SK-N-SH (cell line): ENCODE results near the gene TFE3. TPM values are rescaled to one million over a fixed set of nuclear protein-coding genes. Genes with fewer than 3 reads are reported as not detected.

ENCODE experiments used
- CTCF ChIA-PET: fragments of 300-600, 350-600 bp; formaldehyde crosslinking; extraction: SDS; loops from one replicate; lab custom pipeline; 2021; lab: Yijun Ruan, JAX
- POLR2A ChIA-PET: fragments of 350-600 bp; sonication (Branson Sonifier 250); formaldehyde crosslinking; extraction: SDS; loops from one replicate; lab custom pipeline; 2020; ENCODE audit warnings: antibody characterized with exemption, inconsistent platforms; lab: Yijun Ruan, JAX
- DNase-seq: peaks from one replicate; pipeline ENCODE4 v3.0.0; 2012
- H2AFZ ChIP-seq: fragments of 200-600 bp; sonication (generic); 2 replicates; pipeline ENCODE4 v1.8.1; 2016; ENCODE audit warnings: antibody characterized with exemption, mild to moderate bottlenecking, low read depth
- H3F3A ChIP-seq: fragments of 200-600 bp; sonication (generic); replicated peaks from 2 replicates; pipeline ENCODE3; 2016; ENCODE audit warnings: antibody characterized with exemption, mild to moderate bottlenecking; ENCODE audit not compliant: insufficient read depth
- H3K27ac ChIP-seq, 2 experiments: fragments of 200-500 bp in 1 of 2; fragments of 200-600 bp in 1 of 2; sonication (Bioruptor generic) in 1 of 2; sonication (generic), shearing (Covaris generic) in 1 of 2; 2 replicates each; pipeline versions ENCODE4 v1.5.1 to v1.6.1; 2014 to 2016; ENCODE audit warnings: low read depth in 2 of 2, inconsistent platforms in 1 of 2, low read length in 1 of 2, mild to moderate bottlenecking in 1 of 2, mixed read lengths in 1 of 2
- H3K27me3 ChIP-seq: fragments of 200-600 bp; sonication (generic), shearing (Covaris generic); 2 replicates; pipeline ENCODE4 v1.6.1; 2016; ENCODE audit warnings: mixed run types; ENCODE audit not compliant: insufficient read depth
- H3K36me3 ChIP-seq, 2 experiments: fragments of 200-500 bp in 1 of 2; fragments of 200-600 bp in 1 of 2; sonication (Bioruptor generic) in 1 of 2; sonication (generic) in 1 of 2; replicated peaks in 1 of 2; 2 replicates each; pipeline versions ENCODE3 to v1.5.1; 2014 to 2016; ENCODE audit warnings: low read length in 1 of 2, mild to moderate bottlenecking in 1 of 2; ENCODE audit not compliant: insufficient read depth in 2 of 2, control insufficient read depth in 1 of 2
- H3K4me1 ChIP-seq, 2 experiments: fragments of 200-500 bp in 1 of 2; fragments of 200-600 bp in 1 of 2; sonication (Bioruptor generic) in 1 of 2; sonication (generic), shearing (Covaris generic) in 1 of 2; 2 replicates each; pipeline versions ENCODE4 v1.5.1 to v1.6.1; 2014 to 2016; ENCODE audit warnings: low read depth in 1 of 2, low read length in 1 of 2, mixed run types in 1 of 2; ENCODE audit not compliant: insufficient read depth in 2 of 2, control insufficient read depth in 1 of 2
- H3K4me2 ChIP-seq: fragments of 200-600 bp; sonication (generic), shearing (Covaris generic); 2 replicates; pipeline ENCODE4 v1.6.1; 2017; ENCODE audit warnings: mixed run types
- H3K4me3 ChIP-seq, 2 experiments: fragments of 200-500 bp in 1 of 2; fragments of 200-600 bp in 1 of 2; sonication (Bioruptor generic) in 1 of 2; sonication (generic), shearing (Covaris generic) in 1 of 2; 2 replicates each; pipeline versions ENCODE4 v1.5.1 to v1.8.1; 2014 to 2016; ENCODE audit warnings: low read depth in 2 of 2, inconsistent platforms in 1 of 2, low read length in 1 of 2, mild to moderate bottlenecking in 1 of 2, mixed read lengths in 1 of 2, moderate library complexity in 1 of 2
- H3K79me2 ChIP-seq: fragments of 200-600 bp; sonication (generic); 2 replicates; pipeline ENCODE4 v1.8.1; 2017; ENCODE audit warnings: mild to moderate bottlenecking; ENCODE audit not compliant: insufficient read depth
- H3K9ac ChIP-seq: fragments of 200-600 bp; sonication (generic); 2 replicates; pipeline ENCODE4 v1.6.1; 2017; ENCODE audit warnings: mixed run types
- H3K9me2 ChIP-seq: fragments of 200-600 bp; sonication (generic); 2 replicates; pipeline ENCODE4 v1.6.1; 2017; ENCODE audit warnings: mixed run types
- H3K9me3 ChIP-seq: fragments of 200-600 bp; sonication (generic); 2 replicates; pipeline ENCODE4 v1.6.1; 2017; ENCODE audit warnings: mixed run types, mild to moderate bottlenecking, moderate library complexity
- H4K20me1 ChIP-seq: fragments of 200-600 bp; sonication (generic); 2 replicates; pipeline ENCODE4 v1.6.1; 2017; ENCODE audit warnings: mild to moderate bottlenecking, mixed run types; ENCODE audit not compliant: insufficient read depth
- CHD2 ChIP-seq: fragments of 150-350 bp; IDR thresholded peaks from 2 replicates; pipeline ENCODE4 v1.6.1; 2018; ENCODE audit warnings: low read length; ENCODE audit not compliant: partially characterized antibody
- CTCF ChIP-seq: fragments of 200-600 bp; sonication (generic); IDR thresholded peaks from 2 replicates; pipeline ENCODE4 v1.6.1; 2017; ENCODE audit warnings: antibody characterized with exemption, mild to moderate bottlenecking, moderate library complexity
- ELF1 ChIP-seq: IDR thresholded peaks from 2 replicates; pipeline ENCODE4 v1.4.0; 2012
- FOSL2 ChIP-seq: IDR thresholded peaks from 2 replicates; pipeline ENCODE4 v1.4.0; 2012; ENCODE audit warnings: low read depth, mild to moderate bottlenecking, moderate library complexity, borderline replicate concordance
- FOXM1 ChIP-seq: IDR thresholded peaks from 2 replicates; pipeline ENCODE4 v1.4.0; 2012; ENCODE audit warnings: low read depth, mild to moderate bottlenecking
- GABPA ChIP-seq: IDR thresholded peaks from 2 replicates; pipeline ENCODE4 v1.4.0; 2012; ENCODE audit warnings: low read depth, mild to moderate bottlenecking
- MAX ChIP-seq: IDR thresholded peaks from 2 replicates; pipeline ENCODE4 v1.4.0; 2012; ENCODE audit warnings: low read depth
- MEF2A ChIP-seq: IDR thresholded peaks from 2 replicates; pipeline ENCODE4 v1.4.0; 2012; ENCODE audit warnings: low read depth, borderline replicate concordance
- NFIC ChIP-seq: IDR thresholded peaks from 2 replicates; pipeline ENCODE4 v1.4.0; 2012; ENCODE audit warnings: borderline replicate concordance
- RAD21 ChIP-seq: IDR thresholded peaks from 2 replicates; pipeline ENCODE4 v1.6.1; 2012; ENCODE audit warnings: mild to moderate bottlenecking, low read length
- REST ChIP-seq: IDR thresholded peaks from 2 replicates; pipeline ENCODE4 v1.6.1; 2012; ENCODE audit warnings: mild to moderate bottlenecking, low read depth, low read length, moderate library complexity
- RXRA ChIP-seq: IDR thresholded peaks from 2 replicates; pipeline ENCODE4 v1.4.0; 2012; ENCODE audit warnings: low read depth, mild to moderate bottlenecking, borderline replicate concordance
- SIN3A ChIP-seq: IDR thresholded peaks from 2 replicates; pipeline ENCODE4 v1.6.1; 2012; ENCODE audit warnings: low read depth, mild to moderate bottlenecking, low read length, moderate library complexity, borderline replicate concordance
- SMC3 ChIP-seq: IDR thresholded peaks from 2 replicates; pipeline ENCODE4 v1.6.1; 2012; ENCODE audit warnings: low read depth, low read length, improper control_type of control experiment
- TAF1 ChIP-seq: IDR thresholded peaks from 2 replicates; pipeline ENCODE4 v1.6.1; 2012; ENCODE audit warnings: low read depth, mild to moderate bottlenecking, low read length, moderate library complexity, borderline replicate concordance
- TCF12 ChIP-seq: IDR thresholded peaks from 2 replicates; pipeline ENCODE4 v1.4.0; 2012
- TEAD4 ChIP-seq: IDR thresholded peaks from 2 replicates; pipeline ENCODE4 v1.4.0; 2012; ENCODE audit warnings: mild to moderate bottlenecking, borderline replicate concordance; ENCODE audit not compliant: insufficient read depth
- USF2 ChIP-seq: fragments of 150-350 bp; IDR thresholded peaks from 2 replicates; pipeline ENCODE4 v1.6.1; 2017; ENCODE audit warnings: antibody characterized with exemption, low read length, low read depth, borderline replicate concordance
- YY1 ChIP-seq: IDR thresholded peaks from 2 replicates; pipeline ENCODE4 v1.4.0; 2012; ENCODE audit warnings: low read depth, mild to moderate bottlenecking
- WGBS: methylation state at CpG from one replicate; pipeline ENCODE4 v1.1.6; 2017; ENCODE audit warnings: low lambda C conversion rate; 5-methylcytosine and 5-hydroxymethylcytosine counted together
- polyA plus RNA-seq, 3 experiments: library from polyadenylated mRNA; depleted of rRNA; stranded (reverse); fragments of >200 nt; gene quantifications; 2 replicates each; pipeline ENCODE4 v1.2.3, GENCODE V29; 2012

TFE3 gene
- polyA plus RNA-seq, 1 of the 3 experiments (the other 2 are of a cell fraction) = 14.0 TPM

- DNase-seq = no peak
- peak overlapping the region in 1 of 2 experiments; percentile 76; a peak in 2 of 4 replicates for H3K4me3 ChIP-seq
- WGBS = 43% methylated on average over 7 of the region's 7 CpGs
- peaks cover 53% of the 10 kb centered on the region for H3K79me2 ChIP-seq
- no peaks in the 10 kb centered on the region for H3K9me2 ChIP-seq
- H3K9ac ChIP-seq = peak overlapping the region; percentile 25; the same call in 1 of the 2 replicates
- peaks cover 8 to 17% of the 10 kb centered on the region in 2 experiments; a peak in 3 of 4 replicates for H3K4me1 ChIP-seq
- H3K4me2 ChIP-seq = peak overlapping the region; percentile 81
- peaks cover 16% of the 10 kb centered on the region for H3F3A ChIP-seq
- TF ChIP-seq CTCF (no peak), REST (no peak), FOXM1 (no peak), SIN3A (no peak), TCF12 (no peak), RAD21 (no peak), MAX (no peak), YY1 (no peak), NFIC (no peak), SMC3 (no peak), USF2 (no peak), TEAD4 (no peak), GABPA (no peak), ELF1 (no peak), RXRA (no peak), MEF2A (no peak), TAF1 (no peak), CHD2 (no peak), FOSL2 (no peak)
- TF ChIP-seq, all 33 proteins: peak for 0
- Histone ChIP-seq H2AFZ (no peak overlapping the region), H4K20me1 (no peaks in the 10 kb centered on the region), H3K9me3 (no peaks in the 10 kb centered on the region), H3K36me3 (peaks cover 3 to 15% of the 10 kb centered on the region in 2 experiments), H3K27ac (peak overlapping the region in 1 of 2 experiments; percentile 83; a peak in 3 of 4 replicates), H3K27me3 (peaks cover 6% of the 10 kb centered on the region; the same call in 1 of the 2 replicates)
- CTCF ChIA-PET = no interaction called here
- POLR2A ChIA-PET = interaction anchor here (0.6 kb wide), 1 partner anchor 20 kb away, joined by 4 read pairs; no protein-coding TSS in a partner anchor
Observed at GRCh38 chrX:49040376-49040955, 2.7 kb downstream of the TFE3 start.
